Smooth muscle cell of the brain vasculature (primary cell): ENCODE results near the gene DIP2B.
"Not testable (repeated sequence)": the region's sequence is repeated elsewhere in the genome, so short reads cannot be mapped to it uniquely, and the experiment has no call there.

Experiments
- DNase-seq: peaks from one replicate; pipeline ENCODE4 v3.0.0-alpha.2; 2012; ENCODE audit warnings: low read depth, low spot score

The DIP2B gene

GRCh38 chr12:50550530-50551223, 45.9 kb downstream of the DIP2B start:
- DNase-seq, result no peak

GRCh38 chr12:50551866-50552265, 47.1 kb downstream of the DIP2B start:
- no peak for DNase-seq

DNA sequence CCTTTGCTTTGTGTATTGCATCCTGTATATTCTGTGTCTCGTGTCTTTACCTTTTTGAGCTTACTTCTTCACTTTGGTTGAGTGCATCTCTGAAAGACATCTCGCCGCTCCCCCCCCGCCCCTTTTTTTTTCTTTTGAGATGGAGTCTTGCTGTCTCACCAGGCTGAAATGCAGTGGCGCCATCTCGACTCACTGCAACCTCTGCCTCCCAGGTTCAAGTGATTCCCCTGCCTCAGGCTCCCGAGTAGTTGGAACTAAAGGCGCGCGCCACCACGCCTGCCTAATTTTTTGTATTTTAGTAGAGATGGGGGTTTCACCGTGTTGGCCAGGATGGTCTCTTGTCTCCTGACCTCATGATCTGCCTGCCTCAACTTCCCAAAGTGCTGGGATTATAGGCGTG, 49.9 kb downstream of the DIP2B start:
- no peak for DNase-seq

- DNase-seq, result no peak
Observed at GRCh38 chr12:50555471-50555885, 50.7 kb downstream of the DIP2B start.

- DNase-seq, result no peak
Observed at GRCh38 chr12:50556273-50556672, 51.5 kb downstream of the DIP2B start.

GRCh38 chr12:50556796-50557195, 52.0 kb downstream of the DIP2B start:
- not testable (repeated sequence) for DNase-seq

DNA sequence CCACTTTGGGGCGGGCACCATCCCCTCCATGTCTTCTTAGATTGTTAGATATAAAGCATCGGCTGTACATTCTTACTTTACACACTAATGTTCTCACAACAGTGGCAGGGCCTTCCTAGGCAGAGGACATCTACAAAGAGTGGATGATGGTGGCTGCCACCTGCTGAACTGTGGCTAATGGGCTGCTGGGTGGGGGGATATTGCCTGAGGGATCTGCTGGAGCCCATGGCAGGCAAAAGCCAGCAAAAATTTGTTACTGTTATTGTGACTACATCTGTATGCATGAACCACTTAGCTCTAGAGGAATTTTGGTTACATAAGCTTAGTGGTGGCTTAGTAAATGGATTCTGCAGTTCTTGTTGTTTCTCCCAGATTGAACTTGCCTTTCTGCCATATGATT, 52.6 kb downstream of the DIP2B start:
- DNase-seq, result no peak

- DNase-seq, result no peak
Observed at GRCh38 chr12:50558970-50559369, 54.2 kb downstream of the DIP2B start.

DNA sequence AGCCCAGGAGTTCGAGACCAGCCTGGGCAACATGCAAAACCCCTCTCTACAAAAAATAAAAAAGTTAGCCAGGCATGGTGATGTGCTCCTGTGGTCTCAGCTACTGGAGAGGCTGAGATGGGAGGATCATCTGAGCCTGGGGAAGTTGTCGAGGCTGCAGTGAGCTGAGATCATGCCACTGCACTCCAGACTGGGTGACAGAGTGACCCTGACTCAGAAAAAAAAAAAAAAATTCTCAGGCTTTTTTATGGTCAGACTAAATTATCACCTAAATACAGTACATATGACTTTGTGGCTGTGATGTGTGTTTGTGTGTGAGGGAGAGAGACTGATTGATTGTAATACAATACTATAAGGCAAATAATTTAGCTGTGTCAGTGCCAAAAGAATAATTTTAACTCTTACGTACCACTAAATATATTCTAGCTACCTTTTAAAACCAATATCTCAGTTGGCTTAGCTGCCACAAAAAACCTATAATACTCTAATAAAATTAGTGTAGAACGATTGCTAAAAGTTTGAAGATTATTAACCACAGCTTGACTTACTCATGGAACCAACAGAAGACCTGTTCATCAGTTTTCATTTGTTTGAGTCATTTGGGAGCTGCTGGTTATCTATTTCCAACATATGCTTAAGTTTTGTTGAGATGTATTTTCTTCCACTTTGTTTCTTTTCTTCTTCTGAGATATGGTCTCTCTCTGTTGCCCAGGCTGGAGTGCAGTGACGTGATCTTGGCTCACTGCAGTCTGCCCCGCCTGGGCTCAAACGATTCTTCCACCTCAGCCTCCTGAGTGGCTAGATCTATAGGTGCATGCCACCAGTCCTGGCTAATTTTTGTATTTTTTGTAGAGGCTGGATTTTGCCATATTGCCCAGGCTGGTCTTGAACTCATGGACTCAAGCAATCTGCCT, 58.0 kb downstream of the DIP2B start:
- no peak for DNase-seq

GRCh38 chr12:50563434-50563787, 58.6 kb downstream of the DIP2B start:
- DNase-seq, result no peak

- DNase-seq, result no peak
Observed at GRCh38 chr12:50564237-50564947, 59.6 kb downstream of the DIP2B start.

DNA sequence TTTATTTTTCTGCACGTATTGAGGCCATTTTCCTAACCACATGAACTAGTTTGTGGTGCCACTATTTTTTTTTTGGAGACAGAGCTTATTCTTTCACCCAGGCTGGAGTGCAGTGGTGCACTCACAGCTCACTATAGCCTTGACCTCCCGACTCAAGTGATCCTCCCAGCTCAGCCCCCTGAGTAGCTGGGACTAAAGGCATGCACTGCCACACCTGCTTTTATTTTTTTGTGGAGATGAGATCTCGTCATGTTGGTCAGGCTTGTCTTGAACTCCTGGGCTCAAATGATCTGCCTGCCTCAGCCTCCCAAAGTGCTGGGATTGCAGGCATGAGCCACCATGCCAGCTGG, 60.1 kb downstream of the DIP2B start:
- no peak for DNase-seq

- DNase-seq, result no peak
Observed at GRCh38 chr12:50566066-50566465, 61.3 kb downstream of the DIP2B start.

DNA sequence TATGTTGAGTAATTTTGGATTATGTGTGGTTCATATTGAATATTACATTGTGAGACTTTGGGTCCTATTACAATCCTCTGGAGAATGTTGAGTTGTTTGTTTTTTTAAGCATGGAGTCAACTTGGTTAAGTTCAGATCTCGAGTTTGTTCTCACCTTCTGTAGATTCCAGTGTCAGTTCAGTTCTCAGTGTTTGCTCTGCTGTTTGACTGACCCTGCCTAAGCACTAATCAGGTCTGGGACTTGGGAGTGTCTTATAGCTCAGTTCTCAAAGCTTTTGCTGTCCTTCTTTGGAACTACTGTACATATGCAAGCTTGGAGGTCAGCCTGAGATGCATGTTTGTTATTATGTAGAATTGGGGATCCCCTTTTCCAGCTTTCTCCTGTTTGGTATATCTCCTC, 63.1 kb downstream of the DIP2B start:
- DNase-seq, result no peak

DNA sequence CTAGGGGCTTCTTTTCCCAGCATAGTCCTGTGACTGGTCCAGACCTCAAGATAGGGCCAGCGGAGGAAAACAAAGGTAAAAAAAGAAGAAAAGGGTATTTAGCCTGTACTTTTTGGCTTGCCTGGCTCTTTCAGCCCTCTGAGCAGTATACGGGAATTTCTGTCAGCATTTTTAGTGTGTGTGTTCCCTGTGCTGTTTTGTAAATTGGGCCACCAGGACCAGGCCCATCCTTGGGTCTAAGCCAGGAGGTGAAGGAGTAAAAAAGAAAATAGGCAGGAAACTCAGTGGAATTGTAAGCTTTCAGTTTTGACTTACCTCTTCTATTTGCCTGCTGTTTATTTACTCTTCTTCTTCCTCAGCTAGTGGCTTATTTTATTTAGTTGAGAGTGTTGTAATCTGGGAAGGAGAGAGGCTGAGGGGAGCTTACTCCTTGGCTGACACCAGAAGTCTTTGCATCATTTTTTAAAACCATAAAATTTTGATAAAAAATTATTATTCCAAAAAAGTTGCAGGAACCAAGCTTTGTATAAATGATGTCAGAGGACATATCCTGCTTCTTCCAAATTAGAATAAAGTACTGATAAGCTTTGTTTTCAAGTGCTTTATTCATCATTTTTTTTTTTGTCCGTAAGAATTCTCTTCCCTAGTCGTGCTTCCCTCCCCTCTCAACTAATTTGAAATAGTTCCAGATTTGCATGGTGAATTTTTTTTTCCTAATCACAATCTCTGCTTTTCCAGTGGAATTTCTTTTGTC, 63.7 kb downstream of the DIP2B start:
- no peak for DNase-seq

DNA sequence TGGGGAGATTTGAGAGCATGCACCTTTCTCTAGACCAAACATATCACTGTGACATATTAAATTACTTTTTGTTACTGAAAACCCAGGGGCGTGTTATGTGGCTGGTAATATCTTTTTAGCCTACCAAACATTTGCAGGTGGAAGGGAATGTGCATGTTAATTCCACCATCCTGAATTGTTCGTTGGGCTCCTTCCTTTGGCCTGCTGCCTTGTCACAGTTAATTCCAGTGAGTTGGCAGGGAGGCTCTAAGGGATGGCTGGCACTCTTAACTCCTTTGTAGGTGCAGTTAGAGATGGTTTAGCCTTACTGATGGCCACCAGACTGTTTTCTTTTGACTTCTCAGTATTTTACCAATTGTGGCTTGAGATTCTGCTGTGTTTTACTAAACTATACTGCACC, 64.5 kb downstream of the DIP2B start:
- no peak for DNase-seq

DNA sequence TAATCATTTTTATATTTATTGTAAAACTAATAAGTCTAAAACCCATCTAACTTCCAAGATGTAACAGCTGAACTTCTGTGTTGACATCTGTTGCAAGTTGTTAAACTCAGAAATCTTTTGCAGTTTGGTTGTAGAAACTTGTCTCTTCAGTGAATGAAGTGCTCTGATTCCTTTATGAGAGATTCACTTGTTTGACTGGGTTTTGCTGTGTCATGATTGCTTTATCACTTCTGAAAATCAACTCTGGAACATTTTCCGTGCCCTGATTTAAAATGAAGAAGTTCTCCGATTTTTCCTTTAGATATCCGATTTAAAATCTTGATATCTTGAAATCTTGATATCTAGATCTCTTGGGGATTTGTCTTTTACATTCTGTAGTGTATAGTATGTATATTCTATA, 65.1 kb downstream of the DIP2B start:
- no peak for DNase-seq

DNA sequence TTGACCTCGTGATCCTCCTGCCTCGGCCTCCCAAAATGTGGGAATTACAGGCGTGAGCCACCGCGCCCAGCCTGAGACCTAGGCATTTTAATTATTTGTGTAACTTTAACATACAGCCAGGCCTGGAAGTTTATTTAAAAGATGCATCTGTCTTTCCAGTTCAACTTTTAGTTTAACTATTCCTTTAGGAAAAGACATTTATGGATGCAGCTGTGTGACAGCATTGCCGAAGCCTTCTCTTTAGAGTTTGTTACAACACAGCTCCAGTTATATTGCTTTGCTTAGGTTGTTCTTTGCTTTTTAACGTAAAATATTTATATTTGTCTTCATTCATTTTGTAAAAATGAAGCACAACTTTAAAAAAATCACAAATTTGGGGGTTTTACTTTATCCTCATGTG, 67.0 kb downstream of the DIP2B start:
- no peak for DNase-seq

- DNase-seq, result no peak
Observed at GRCh38 chr12:50572287-50572686, 67.5 kb downstream of the DIP2B start.

DNA sequence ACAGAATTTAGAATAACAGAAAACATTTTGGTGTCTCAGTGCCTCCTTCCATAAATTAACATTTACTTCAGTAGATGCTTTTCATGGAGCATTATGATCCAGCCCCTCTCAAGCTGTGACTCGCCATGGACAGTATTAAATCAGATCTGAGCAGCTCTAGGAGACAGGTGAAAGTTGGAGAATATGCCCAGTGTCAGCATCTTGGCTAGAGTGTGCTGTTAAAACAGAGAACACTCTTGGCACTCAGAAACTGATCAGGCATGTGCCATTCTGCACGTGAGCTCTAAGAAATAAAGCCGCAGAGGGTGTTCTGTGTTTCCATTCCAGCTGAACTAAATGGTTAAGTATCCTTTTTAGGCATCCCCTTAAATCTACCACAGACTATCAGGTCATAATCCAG, 68.0 kb downstream of the DIP2B start:
- no peak for DNase-seq

GRCh38 chr12:50573271-50573670, 68.5 kb downstream of the DIP2B start:
- no peak for DNase-seq
